ENCODE results near the gene ARHGAP29.

GRCh38 chr1:94143173-94143808, 94.1 kb downstream of the ARHGAP29 start:
- TF ChIP-seq CTCF (IDR thresholded peaks at IDR 0.05; ENCODE audit: insufficient read depth, low read depth, low read length): no peak
- TF ChIP-seq EZH2 (IDR thresholded peaks at IDR 0.05; ENCODE audit: insufficient read depth, low read length): no peak

Measured in astrocyte (in vitro differentiated cells and primary cell).